GM18873 (cell line): Measurements from ENCODE around the gene RAET1E.
"Not testable (repeated sequence)": the region's sequence is repeated elsewhere in the genome, so short reads cannot be mapped to it uniquely, and the experiment has no call there.

Experiments
- ATAC-seq: cut with Tn5 transposase; IDR thresholded peaks from one replicate; pipeline ENCODE4 v1.9.1; 2021; ENCODE audit warnings: mild to moderate bottlenecking, moderate library complexity, moderate number of reproducible peaks; ENCODE audit not compliant: unreplicated experiment, low FRiP score

RAET1E gene

GRCh38 chr6:149895833-149896271 is 2.1 kb downstream of the RAET1E start:
- ATAC-seq = no peak

- no peak for ATAC-seq
Observed at GRCh38 chr6:149895048-149895590, 2.8 kb downstream of the RAET1E start.

GRCh38 chr6:149891864-149892263 is 6.0 kb downstream of the RAET1E start:
- ATAC-seq = not testable (repeated sequence)

GRCh38 chr6:149891259-149891658 is 6.7 kb downstream of the RAET1E start:
- no peak for ATAC-seq

GRCh38 chr6:149890629-149891045 is 7.3 kb downstream of the RAET1E start:
- ATAC-seq = no peak

- ATAC-seq = no peak
Observed at GRCh38 chr6:149889326-149889725, 8.6 kb downstream of the RAET1E start.

- ATAC-seq = no peak
Observed at GRCh38 chr6:149888659-149889058, 9.3 kb downstream of the RAET1E start.

- no peak for ATAC-seq
Observed at GRCh38 chr6:149888093-149888492, 9.8 kb downstream of the RAET1E start.

- no peak for ATAC-seq
Observed at GRCh38 chr6:149887343-149887742, 10.6 kb downstream of the RAET1E start.

- ATAC-seq = no peak
Observed at GRCh38 chr6:149885888-149886287, 12.0 kb downstream of the RAET1E start.

GRCh38 chr6:149884617-149885016 is 13.3 kb downstream of the RAET1E start:
- no peak for ATAC-seq

- ATAC-seq = no peak
Observed at GRCh38 chr6:149884215-149884614, 13.7 kb downstream of the RAET1E start.

GRCh38 chr6:149881860-149882259 is 16.1 kb downstream of the RAET1E start:
- no peak for ATAC-seq

- ATAC-seq = no peak
Observed at GRCh38 chr6:149881066-149881766, 16.7 kb downstream of the RAET1E start.

GRCh38 chr6:149877659-149878058 is 20.3 kb downstream of the RAET1E start:
- no peak for ATAC-seq

- ATAC-seq = no peak
Observed at GRCh38 chr6:149876241-149876933, 21.5 kb downstream of the RAET1E start.

GRCh38 chr6:149872233-149872632 is 25.7 kb downstream of the RAET1E start:
- no peak for ATAC-seq

- no peak for ATAC-seq
Observed at GRCh38 chr6:149871182-149871581, 26.7 kb downstream of the RAET1E start.

- ATAC-seq = no peak
Observed at GRCh38 chr6:149869275-149869892, 28.5 kb downstream of the RAET1E start.

GRCh38 chr6:149867876-149868640 is 29.9 kb downstream of the RAET1E start:
- ATAC-seq = no peak
